H9 (cell line): ENCODE data around the gene PTPRN2. TPM values are rescaled to one million over a fixed set of nuclear protein-coding genes. Genes with fewer than 3 reads are reported as not detected.

Experiments used
- DNase-seq: peaks from one replicate; pipeline ENCODE4 v3.0.0-alpha.2; 2017
- H2AFZ ChIP-seq: one replicate; pipeline ENCODE4 v1.6.1; 2013; ENCODE audit warnings: mild to moderate bottlenecking, low read length, control low read depth, moderate library complexity
- H2AK5ac ChIP-seq: 2 replicates; pipeline ENCODE4 v1.6.1; 2013; ENCODE audit warnings: low read length, control low read depth, mixed read lengths; ENCODE audit not compliant: insufficient read length
- H2BK120ac ChIP-seq: one replicate; pipeline ENCODE4 v1.6.1; 2013; ENCODE audit warnings: low read depth, mild to moderate bottlenecking, low read length, control low read depth, inconsistent platforms; ENCODE audit not compliant: poor library complexity, severe bottlenecking
- H2BK12ac ChIP-seq: 2 replicates; pipeline ENCODE4 v1.6.1; 2013; ENCODE audit warnings: low read length, control low read depth, mixed read lengths, low read depth; ENCODE audit not compliant: insufficient read length
- H2BK15ac ChIP-seq: 2 replicates; pipeline ENCODE4 v1.6.1; 2013; ENCODE audit warnings: low read depth, low read length, control low read depth
- H2BK20ac ChIP-seq: one replicate; pipeline ENCODE4 v1.6.1; 2013; ENCODE audit warnings: low read depth, mild to moderate bottlenecking, low read length, control low read depth, inconsistent platforms; ENCODE audit not compliant: poor library complexity, severe bottlenecking
- H2BK5ac ChIP-seq: 2 replicates; pipeline ENCODE4 v1.6.1; 2013; ENCODE audit warnings: low read length, control low read depth, mixed read lengths; ENCODE audit not compliant: insufficient read length
- H3K14ac ChIP-seq: 2 replicates; pipeline ENCODE4 v1.6.1; 2013; ENCODE audit warnings: low read length, control low read depth; ENCODE audit not compliant: insufficient read depth
- H3K18ac ChIP-seq: 2 replicates; pipeline ENCODE4 v1.6.1; 2013; ENCODE audit warnings: low read depth, mild to moderate bottlenecking, mixed read lengths, low read length, control low read depth; ENCODE audit not compliant: insufficient read length
- H3K23ac ChIP-seq: 2 replicates; pipeline ENCODE4 v1.6.1; 2013; ENCODE audit warnings: low read length, control low read depth, mixed read lengths, low read depth; ENCODE audit not compliant: insufficient read length
- H3K23me2 ChIP-seq: 2 replicates; pipeline ENCODE4 v1.6.1; 2013; ENCODE audit warnings: low read depth, mild to moderate bottlenecking, mixed read lengths, low read length, control low read depth; ENCODE audit not compliant: insufficient read length, poor library complexity, severe bottlenecking
- H3K27ac ChIP-seq: 2 replicates; pipeline ENCODE4 v1.5.1; 2013; ENCODE audit warnings: low read length, control low read depth, mixed read lengths, low read depth; ENCODE audit not compliant: insufficient read length
- H3K27me3 ChIP-seq: 2 replicates; pipeline ENCODE4 v1.6.1; 2013; ENCODE audit warnings: low read length, control low read depth, inconsistent platforms; ENCODE audit not compliant: insufficient read depth
- H3K4ac ChIP-seq: 2 replicates; pipeline ENCODE4 v1.6.1; 2013; ENCODE audit warnings: low read depth, mild to moderate bottlenecking, control low read depth, inconsistent platforms, low read length, moderate library complexity
- H3K4me1 ChIP-seq: 2 replicates; pipeline ENCODE4 v1.6.1; 2013; ENCODE audit warnings: low read length, control low read depth, inconsistent platforms; ENCODE audit not compliant: insufficient read depth
- H3K4me2 ChIP-seq: 2 replicates; pipeline ENCODE4 v1.6.1; 2013; ENCODE audit warnings: low read length, control low read depth, mixed read lengths; ENCODE audit not compliant: insufficient read length, insufficient read depth
- H3K56ac ChIP-seq: 2 replicates; pipeline ENCODE4 v1.6.1; 2013; ENCODE audit warnings: low read depth, mild to moderate bottlenecking, mixed read lengths, low read length, control low read depth; ENCODE audit not compliant: insufficient read length
- H3K79me1 ChIP-seq: 2 replicates; pipeline ENCODE4 v1.6.1; 2013; ENCODE audit warnings: low read depth, mild to moderate bottlenecking, moderate library complexity, low read length, control low read depth, inconsistent platforms; ENCODE audit not compliant: insufficient read depth, poor library complexity, severe bottlenecking
- H3K79me2 ChIP-seq: 2 replicates; pipeline ENCODE4 v1.6.1; 2013; ENCODE audit warnings: low read length, control low read depth, inconsistent platforms; ENCODE audit not compliant: insufficient read depth
- H3K9ac ChIP-seq: 2 replicates; pipeline ENCODE4 v1.6.1; 2013; ENCODE audit warnings: low read length, control low read depth, mixed read lengths; ENCODE audit not compliant: insufficient read length; ENCODE audit errors: extremely low read depth
- H3K9me3 ChIP-seq: one replicate; pipeline ENCODE4 v1.6.1; 2013; ENCODE audit warnings: low read depth, low read length, inconsistent platforms; ENCODE audit not compliant: control insufficient read depth
- H3T11ph ChIP-seq: one replicate; pipeline ENCODE4 v1.6.1; 2013; ENCODE audit warnings: mild to moderate bottlenecking, low read length, control low read depth, inconsistent platforms
- H4K20me1 ChIP-seq: one replicate; pipeline ENCODE4 v1.6.1; 2013; ENCODE audit not compliant: control insufficient read depth, insufficient read length, insufficient read depth
- H4K5ac ChIP-seq: 2 replicates; pipeline ENCODE4 v1.6.1; 2013; ENCODE audit warnings: low read depth, mild to moderate bottlenecking, mixed read lengths, low read length, control low read depth; ENCODE audit not compliant: insufficient read length
- H4K8ac ChIP-seq: replicated peaks from 2 replicates; pipeline ENCODE4 v1.6.1; 2013; ENCODE audit warnings: low read length, control low read depth, mixed read lengths, low read depth; ENCODE audit not compliant: insufficient read length
- H4K91ac ChIP-seq: 2 replicates; pipeline ENCODE4 v1.6.1; 2013; ENCODE audit warnings: low read depth, mild to moderate bottlenecking, moderate library complexity, mixed read lengths, low read length, control low read depth; ENCODE audit not compliant: insufficient read length
- H3K27ac Mint-ChIP-seq, 3 experiments: 2 replicates in 2 of 3; 3 replicates in 1 of 3; pipeline ENCODE4 v1.8.0; 2020 to 2021; ENCODE audit warnings: mixed read lengths in 3 of 3, mild to moderate bottlenecking in 1 of 3, moderate library complexity in 1 of 3
- H3K27me3 Mint-ChIP-seq: 2 replicates; pipeline ENCODE4 v1.8.0; 2021; ENCODE audit warnings: low read depth, mild to moderate bottlenecking, moderate library complexity, mixed read lengths
- H3K36me3 Mint-ChIP-seq, 3 experiments: 2 replicates in 2 of 3; 3 replicates in 1 of 3; pipeline ENCODE4 v1.8.0; 2020 to 2021; ENCODE audit warnings: low read depth in 3 of 3, mixed read lengths in 3 of 3; ENCODE audit not compliant: insufficient read depth in 1 of 3
- H3K4me1 Mint-ChIP-seq, 2 experiments: 2 replicates each; pipeline ENCODE4 v1.8.0; 2020; ENCODE audit warnings: mixed read lengths in 2 of 2
- H3K4me3 Mint-ChIP-seq, 2 experiments: 2 replicates in 1 of 2; 3 replicates in 1 of 2; pipeline ENCODE4 v1.8.0; 2020 to 2021; ENCODE audit warnings: mild to moderate bottlenecking in 2 of 2, mixed read lengths in 2 of 2, moderate library complexity in 1 of 2
- H3K9me3 Mint-ChIP-seq, 2 experiments: 2 replicates in 1 of 2; 3 replicates in 1 of 2; pipeline ENCODE4 v1.8.0; 2020; ENCODE audit warnings: mild to moderate bottlenecking in 2 of 2, mixed read lengths in 2 of 2, moderate library complexity in 1 of 2
- CTCF ChIP-seq: fragments of 200-600 bp; sonication (generic); conservative IDR thresholded peaks from 3 replicates; pipeline ENCODE4 v1.8.0; 2021; ENCODE audit warnings: antibody characterized with exemption, mild to moderate bottlenecking
- WGBS: extraction: QIAGEN DNeasy Blood & Tissue Kit; methylation state at CpG from one replicate; pipeline ENCODE4 v1.1.7; 2013; ENCODE audit warnings: missing lambda C conversion rate, low lambda C conversion rate, mixed read lengths; ENCODE audit not compliant: insufficient read length; ENCODE audit errors: extremely low coverage; 5-methylcytosine and 5-hydroxymethylcytosine counted together
- total RNA-seq: library from RNA; stranded (reverse); gene quantifications from 2 replicates; pipeline ENCODE4 v1.2.1, GENCODE V29; 2021

The PTPRN2 gene
- total RNA-seq, 1 experiment from 2014 or later, result 5.2 TPM

DNA sequence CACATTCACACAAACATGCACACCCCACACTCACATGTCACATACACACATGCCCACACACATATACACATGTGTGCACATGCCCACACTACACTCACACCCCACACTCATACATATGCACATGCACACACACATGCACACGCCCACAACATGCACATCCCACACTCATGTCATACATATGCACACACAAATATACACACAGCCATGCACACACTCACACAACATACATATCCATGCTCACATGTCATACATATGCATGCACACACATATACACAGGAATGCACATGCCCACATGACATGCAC, 1031.0 kb downstream of the PTPRN2 start:
- WGBS, result no CpG with 5 or more reads among the region's 1 CpG
- H3K4me3 Mint-ChIP-seq, result no peak overlapping the region
- Histone ChIP-seq H4K91ac (no peak overlapping the region), H3T11ph (no peak overlapping the region), H2BK120ac (no peak overlapping the region), H2AK5ac (no peak overlapping the region), H3K79me2 (no peaks in the 10 kb centered on the region), H4K5ac (no peak overlapping the region), H3K27me3 (no peaks in the 10 kb centered on the region), H3K9ac (no peak overlapping the region), H3K23me2 (no peaks in the 10 kb centered on the region), H2BK5ac (no peak overlapping the region), H3K14ac (no peak overlapping the region), H3K18ac (no peak overlapping the region), H2BK15ac (no peak overlapping the region), H3K23ac (no peak overlapping the region), H3K79me1 (no peaks in the 10 kb centered on the region), H3K4me1 (no peaks in the 10 kb centered on the region), H2AFZ (no peak overlapping the region), H3K4me2 (no peak overlapping the region), H2BK12ac (no peak overlapping the region), H3K56ac (no peak overlapping the region), H3K4ac (no peak overlapping the region), H4K20me1 (peaks cover 2% of the 10 kb centered on the region), H3K9me3 (no peaks in the 10 kb centered on the region), H2BK20ac (no peak overlapping the region), H4K8ac (peak overlapping the region; percentile 21), H3K27ac (no peak overlapping the region)
- no peak for DNase-seq
- H3K27me3 Mint-ChIP-seq, result peaks cover 28% of the 10 kb centered on the region
- H3K9me3 Mint-ChIP-seq, result no peaks in the 10 kb centered on the region
- no peaks in the 10 kb centered on the region; a peak in 1 of 7 replicates for H3K36me3 Mint-ChIP-seq
- no peaks in the 10 kb centered on the region for H3K4me1 Mint-ChIP-seq
- TF ChIP-seq CTCF, result no peak
- no peak overlapping the region for H3K27ac Mint-ChIP-seq
